Activated T-helper 1 cell treated with anti-CD3 and anti-CD28 coated beads, Interleukin-2, amount 50 U/mL, for 16 hours (primary cell): ENCODE measurements around the gene AQP3.
"Not testable (repeated sequence)": the region's sequence is repeated elsewhere in the genome, so short reads cannot be mapped to it uniquely, and the experiment has no call there.

ENCODE experiments used
- DNase-seq, 2 donors: peaks; one replicate each; pipeline ENCODE4 v3.0.0-alpha.2; 2020; ENCODE audit warnings: low read depth in 1 of 2, low spot score in 1 of 2

Gene AQP3

DNA sequence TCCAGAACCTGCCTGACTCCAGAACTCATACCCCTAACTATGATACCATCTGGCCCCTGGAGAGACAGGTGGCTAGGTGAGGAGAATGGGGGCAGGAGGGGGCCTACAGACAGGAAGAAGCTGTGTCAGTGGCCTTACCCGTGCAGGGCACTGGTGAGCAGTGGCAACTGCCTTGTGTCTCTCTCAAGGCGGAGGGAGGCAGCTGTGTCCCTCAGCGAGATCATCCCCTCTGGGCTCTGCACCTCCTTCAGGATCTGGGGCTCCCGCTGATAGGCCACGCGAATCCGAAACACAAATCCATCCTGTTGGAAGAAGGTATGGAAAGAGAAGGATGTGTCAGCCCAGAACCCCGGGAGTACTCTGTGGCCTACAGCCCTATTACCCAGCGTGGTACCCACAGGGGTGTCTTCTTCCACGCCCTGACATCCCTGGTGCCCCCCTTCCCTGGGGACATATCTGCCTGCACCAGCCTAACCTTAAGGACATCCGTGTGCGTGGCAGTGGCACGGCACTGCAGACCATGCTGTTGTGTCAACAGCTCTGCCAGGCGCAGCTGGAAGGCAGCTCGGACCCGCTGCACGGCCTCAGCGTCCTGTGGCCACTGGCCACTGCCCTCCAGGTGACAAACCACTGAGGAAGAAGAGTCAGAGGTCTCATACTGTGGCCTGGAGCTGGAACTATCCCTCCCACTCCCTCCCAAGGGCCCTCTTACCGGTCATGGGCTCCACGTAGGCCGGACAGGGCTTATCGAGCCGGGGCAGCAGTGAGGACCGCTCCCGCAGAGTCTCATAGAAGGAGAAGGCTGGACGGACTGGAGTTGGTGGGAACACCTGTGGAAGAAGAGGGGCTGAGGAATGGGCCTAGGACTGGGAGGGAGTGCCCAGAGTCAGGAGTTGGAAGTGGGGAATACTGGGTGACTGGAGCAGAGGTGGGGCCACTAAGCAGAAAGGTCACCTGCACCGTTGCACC, 18.5 kb upstream of the AQP3 start:
- no peak for DNase-seq

GRCh38 chr9:33465096-33465495, 17.7 kb upstream of the AQP3 start:
- DNase-seq: no peak

- DNase-seq: no peak
Measured at GRCh38 chr9:33464045-33464636, 16.7 kb upstream of the AQP3 start.

GRCh38 chr9:33463151-33463550, 15.8 kb upstream of the AQP3 start:
- DNase-seq: no peak

GRCh38 chr9:33461492-33461891, 14.1 kb upstream of the AQP3 start:
- DNase-seq: no peak

- no peak for DNase-seq
Measured at GRCh38 chr9:33460854-33461253, 13.5 kb upstream of the AQP3 start.

- no peak for DNase-seq
Measured at GRCh38 chr9:33459115-33459514, 11.7 kb upstream of the AQP3 start.

DNA sequence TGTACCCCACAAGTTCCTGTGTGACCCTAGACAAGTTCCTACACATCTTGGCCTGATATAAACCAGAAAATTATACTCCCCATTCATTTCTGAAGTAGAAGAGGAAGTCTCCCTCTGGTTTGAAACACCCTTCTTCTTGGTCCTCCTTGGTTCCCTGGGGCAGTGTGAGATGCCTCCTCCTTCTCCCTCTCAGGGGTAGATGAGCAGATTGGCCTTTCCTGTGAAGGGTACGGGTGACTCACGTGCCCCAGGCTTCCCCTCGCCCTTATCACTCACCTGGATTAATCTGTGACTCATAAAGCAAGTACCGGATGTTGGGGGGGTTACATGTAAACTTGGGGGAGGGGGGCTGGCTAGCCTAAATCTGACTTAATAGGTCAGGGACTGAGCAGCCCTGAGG, 11.1 kb upstream of the AQP3 start:
- DNase-seq: peak; percentile 40 to 48

DNA sequence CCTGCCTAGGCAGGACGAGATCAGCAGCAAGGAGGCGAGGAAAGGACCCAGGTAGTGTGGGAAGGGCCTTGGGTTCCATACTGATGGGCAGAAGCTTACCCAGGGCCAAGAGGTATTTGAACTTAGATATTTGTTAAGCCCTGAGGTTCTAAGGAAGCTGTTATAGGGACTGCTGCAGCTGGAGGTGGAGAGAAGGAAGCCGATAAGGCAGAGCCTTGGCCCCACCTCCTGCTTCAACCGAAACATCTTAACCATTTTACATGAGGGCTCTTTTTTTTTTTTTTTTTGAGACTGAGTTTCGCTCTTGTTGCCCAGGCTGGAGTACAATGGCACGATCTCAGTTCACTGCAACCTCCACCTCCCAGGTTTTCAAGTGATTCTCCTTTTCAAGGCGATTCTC, 8.6 kb upstream of the AQP3 start:
- DNase-seq: no peak

DNA sequence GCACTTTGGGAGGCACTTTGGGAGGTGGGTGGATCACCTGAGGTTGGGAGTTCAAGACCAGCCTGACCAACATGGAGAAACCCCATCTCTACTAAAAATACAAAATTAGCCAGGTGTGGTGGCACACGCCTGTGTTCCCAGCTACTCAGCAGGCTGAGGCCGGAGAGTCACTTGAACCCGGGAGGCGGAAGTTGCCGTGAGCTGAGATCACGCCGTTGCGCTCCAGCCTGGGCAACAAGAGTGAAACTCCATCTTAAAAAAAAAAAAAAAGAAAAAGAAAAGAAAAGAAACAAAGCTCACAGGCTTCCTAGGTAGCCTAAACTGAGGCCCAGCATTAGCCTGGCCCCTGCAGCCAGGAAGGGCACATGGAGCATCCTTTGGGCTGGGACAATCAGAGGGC, 8.1 kb upstream of the AQP3 start:
- DNase-seq: not testable (repeated sequence)

DNA sequence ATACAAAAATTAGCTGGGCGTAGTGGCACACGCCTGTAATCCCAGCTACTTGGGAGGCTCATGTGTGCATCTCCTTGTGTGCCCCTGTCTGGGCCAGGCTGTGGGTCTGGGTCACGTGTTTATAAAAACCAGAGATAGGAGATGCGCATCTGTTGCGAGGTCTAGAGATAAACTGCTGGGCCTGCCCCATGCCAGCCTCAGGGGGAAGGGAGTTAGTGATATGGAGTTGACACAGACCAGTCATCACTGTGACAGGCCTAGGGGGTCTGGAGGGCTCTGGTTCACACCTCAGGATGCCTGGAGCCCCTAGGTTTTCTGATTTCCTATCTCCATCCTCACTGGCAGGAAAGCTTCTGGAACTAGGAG, 7.3 kb upstream of the AQP3 start:
- not testable (repeated sequence) for DNase-seq

GRCh38 chr9:33453999-33454660, 6.7 kb upstream of the AQP3 start:
- DNase-seq: no peak

- no peak for DNase-seq
Measured at GRCh38 chr9:33453286-33453860, 6.0 kb upstream of the AQP3 start.

GRCh38 chr9:33452828-33453271, 5.5 kb upstream of the AQP3 start:
- no peak for DNase-seq

DNA sequence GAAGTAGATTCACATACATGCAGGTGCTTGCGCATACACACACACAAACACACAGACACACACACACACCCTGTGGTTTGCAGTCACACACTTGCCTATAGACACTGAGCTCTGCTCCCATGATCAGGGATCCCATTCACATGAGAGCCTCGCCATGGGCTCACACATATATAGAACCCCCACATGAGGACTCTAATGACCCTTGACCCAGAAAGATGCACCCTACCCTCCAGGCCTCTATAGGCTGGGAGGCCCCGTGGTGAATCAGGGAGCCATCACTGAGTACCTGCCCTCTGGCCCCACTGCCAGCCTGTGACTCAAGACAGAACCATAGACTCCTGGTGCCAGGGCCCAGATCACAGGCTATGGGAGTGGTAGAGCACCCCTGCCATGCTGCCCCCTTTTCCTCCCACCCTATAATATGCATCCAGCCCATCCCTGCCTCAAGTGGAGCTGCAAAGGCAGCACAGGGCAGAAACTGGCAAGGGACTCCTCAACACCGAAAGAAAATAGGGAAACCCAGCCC, 3.3 kb upstream of the AQP3 start:
- no peak for DNase-seq

DNA sequence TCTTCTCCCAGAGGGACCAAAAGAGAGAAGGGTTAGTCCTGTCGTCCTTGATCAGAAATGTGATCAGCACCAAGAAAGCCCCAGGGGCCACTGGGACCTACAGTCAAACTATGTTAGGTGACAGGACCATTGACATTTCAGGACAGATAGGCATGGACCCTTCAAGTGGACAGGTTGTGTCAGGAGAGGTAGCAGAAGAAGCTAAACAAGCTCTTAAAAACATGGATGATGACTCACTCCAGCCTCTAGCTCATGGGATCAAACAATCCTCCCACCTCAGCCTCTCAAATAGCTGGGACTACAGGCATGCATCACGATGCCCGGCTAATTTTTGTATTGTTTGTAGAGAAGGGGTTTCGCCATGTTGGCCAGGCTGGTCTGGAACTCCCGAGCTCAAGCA, 2.3 kb upstream of the AQP3 start:
- DNase-seq: no peak

DNA sequence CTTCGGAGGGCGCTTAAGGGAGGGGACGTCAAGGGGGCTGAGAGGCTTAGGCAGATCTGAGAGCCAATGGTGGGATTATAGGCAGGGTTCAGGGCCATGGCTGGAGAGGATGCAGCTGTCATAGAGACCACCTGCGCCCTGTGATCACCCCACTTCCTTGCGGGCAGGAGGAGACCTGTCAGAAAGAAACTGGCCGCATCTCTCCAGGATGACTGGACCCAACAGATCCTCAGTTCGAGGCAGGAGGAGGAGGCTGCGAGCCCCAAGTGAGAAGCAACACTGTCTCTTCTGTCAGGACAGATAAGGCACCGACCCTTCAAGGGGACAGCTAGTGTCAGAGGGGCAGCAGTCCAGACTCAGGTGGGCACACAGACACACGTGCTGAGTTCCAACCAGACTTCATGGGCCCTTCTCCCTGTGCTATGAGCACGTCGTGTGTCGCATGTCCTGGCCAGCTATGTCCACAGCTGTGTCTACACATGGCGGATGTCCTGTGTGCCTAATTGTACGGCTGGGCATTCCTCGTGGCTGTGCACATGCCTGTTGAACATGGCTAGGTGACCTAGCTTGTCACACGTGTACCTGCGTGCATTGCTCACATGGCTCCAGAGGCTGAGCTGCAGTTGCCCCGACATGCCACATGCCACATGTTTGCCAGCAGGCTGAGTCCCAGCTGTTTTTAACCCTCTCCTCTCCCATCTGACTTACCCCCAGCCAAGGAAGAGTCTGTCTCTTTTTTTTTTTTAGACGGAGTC, 583 bp upstream of the AQP3 start:
- DNase-seq: no peak

GRCh38 chr9:33446240-33446945, 1.0 kb downstream of the AQP3 start:
- DNase-seq: peak in 1 of 2 donors; percentile 24

DNA sequence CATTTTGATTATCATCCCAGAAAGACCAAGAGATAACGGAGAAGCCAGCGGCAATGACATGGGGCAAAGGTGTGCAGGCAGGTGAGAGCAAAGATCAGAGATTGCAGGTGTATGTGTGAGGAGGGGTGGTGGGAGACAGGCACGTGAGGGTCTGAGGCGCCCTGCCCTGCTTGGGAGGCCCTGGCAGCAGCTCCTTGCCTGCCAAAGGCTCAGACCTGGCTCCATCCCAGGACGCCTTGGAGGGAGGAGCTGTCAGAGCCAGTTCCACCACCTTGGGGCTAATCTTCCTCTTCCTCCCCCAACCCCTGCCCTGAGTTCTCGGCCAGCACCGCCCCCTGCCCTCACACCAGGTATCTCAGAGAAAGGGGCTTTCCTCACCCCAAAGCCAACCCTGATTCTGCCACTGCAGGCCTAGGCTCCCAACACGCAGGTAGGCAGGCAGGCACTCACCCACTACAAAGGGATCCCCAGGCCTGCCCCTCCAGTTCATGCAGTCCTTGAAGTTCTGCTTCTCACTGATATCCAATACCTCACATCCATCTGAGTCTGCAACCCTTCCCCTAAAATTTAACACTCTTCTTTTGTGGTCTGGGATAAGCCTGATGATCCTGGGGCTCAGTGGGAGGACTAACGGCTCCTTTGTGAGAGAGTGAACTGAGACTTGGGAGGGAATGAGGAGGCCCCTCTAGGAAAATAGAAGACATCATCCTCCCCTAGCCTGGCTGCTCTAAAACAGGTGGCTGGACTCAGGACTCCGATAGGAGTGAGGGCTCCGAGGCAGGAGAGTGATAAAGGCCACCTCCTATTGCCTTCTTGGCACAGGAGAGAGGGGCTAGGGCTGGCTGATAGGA, 1.8 kb downstream of the AQP3 start:
- DNase-seq: no peak
